Epithelial cell of esophagus (primary cell): ENCODE data around the gene MRPL51.

ENCODE experiments used
- DNase-seq: peaks from one replicate; pipeline ENCODE4 v3.0.0; 2010; ENCODE audit warnings: low read depth
- H3K4me3 ChIP-seq: 2 replicates; pipeline ENCODE4 v1.5.1; 2011; ENCODE audit warnings: mild to moderate bottlenecking, low read length, control low read depth
- TF ChIP-seq, protein P1 (sequence below): IDR thresholded peaks from 2 replicates; pipeline ENCODE4 v1.5.1; 2011; ENCODE audit warnings: low read depth, mild to moderate bottlenecking, low read length, control low read depth, inconsistent platforms; ENCODE audit not compliant: insufficient read depth; ENCODE audit errors: missing control alignments

MRPL51 gene

DNA sequence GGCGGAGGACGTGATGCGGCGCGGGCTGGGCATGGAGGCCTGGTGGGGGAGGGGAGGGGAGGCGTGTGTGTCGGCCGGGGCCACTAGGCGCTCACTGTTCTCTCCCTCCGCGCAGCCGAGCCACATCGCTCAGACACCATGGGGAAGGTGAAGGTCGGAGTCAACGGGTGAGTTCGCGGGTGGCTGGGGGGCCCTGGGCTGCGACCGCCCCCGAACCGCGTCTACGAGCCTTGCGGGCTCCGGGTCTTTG lies 41.6 kb upstream of the MRPL51 start:
- peak overlapping the region; percentile 97 for H3K4me3 ChIP-seq
- TF ChIP-seq, protein P1, sequence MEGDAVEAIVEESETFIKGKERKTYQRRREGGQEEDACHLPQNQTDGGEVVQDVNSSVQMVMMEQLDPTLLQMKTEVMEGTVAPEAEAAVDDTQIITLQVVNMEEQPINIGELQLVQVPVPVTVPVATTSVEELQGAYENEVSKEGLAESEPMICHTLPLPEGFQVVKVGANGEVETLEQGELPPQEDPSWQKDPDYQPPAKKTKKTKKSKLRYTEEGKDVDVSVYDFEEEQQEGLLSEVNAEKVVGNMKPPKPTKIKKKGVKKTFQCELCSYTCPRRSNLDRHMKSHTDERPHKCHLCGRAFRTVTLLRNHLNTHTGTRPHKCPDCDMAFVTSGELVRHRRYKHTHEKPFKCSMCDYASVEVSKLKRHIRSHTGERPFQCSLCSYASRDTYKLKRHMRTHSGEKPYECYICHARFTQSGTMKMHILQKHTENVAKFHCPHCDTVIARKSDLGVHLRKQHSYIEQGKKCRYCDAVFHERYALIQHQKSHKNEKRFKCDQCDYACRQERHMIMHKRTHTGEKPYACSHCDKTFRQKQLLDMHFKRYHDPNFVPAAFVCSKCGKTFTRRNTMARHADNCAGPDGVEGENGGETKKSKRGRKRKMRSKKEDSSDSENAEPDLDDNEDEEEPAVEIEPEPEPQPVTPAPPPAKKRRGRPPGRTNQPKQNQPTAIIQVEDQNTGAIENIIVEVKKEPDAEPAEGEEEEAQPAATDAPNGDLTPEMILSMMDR: no peak
- no peak for DNase-seq

DNA sequence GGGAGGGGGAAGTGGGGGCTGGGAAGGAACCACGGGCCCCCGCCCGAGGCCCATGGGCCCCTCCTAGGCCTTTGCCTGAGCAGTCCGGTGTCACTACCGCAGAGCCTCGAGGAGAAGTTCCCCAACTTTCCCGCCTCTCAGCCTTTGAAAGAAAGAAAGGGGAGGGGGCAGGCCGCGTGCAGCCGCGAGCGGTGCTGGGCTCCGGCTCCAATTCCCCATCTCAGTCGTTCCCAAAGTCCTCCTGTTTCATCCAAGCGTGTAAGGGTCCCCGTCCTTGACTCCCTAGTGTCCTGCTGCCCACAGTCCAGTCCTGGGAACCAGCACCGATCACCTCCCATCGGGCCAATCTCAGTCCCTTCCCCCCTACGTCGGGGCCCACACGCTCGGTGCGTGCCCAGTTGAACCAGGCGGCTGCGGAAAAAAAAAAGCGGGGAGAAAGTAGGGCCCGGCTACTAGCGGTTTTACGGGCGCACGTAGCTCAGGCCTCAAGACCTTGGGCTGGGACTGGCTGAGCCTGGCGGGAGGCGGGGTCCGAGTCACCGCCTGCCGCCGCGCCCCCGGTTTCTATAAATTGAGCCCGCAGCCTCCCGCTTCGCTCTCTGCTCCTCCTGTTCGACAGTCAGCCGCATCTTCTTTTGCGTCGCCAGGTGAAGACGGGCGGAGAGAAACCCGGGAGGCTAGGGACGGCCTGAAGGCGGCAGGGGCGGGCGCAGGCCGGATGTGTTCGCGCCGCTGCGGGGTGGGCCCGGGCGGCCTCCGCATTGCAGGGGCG lies 41.0 kb upstream of the MRPL51 start, which contains the start of gene GAPDH:
Gene GAPDH (plus strand): TSS at position 595 of the 772 bp plus-strand sequence. CDS start 316 bp downstream, outside the sequence.
- DNase-seq: peak; percentile 98
- H3K4me3 ChIP-seq: peak within 1 kb of the TSS; percentile 97
- TF ChIP-seq, protein P1: no peak

DNA sequence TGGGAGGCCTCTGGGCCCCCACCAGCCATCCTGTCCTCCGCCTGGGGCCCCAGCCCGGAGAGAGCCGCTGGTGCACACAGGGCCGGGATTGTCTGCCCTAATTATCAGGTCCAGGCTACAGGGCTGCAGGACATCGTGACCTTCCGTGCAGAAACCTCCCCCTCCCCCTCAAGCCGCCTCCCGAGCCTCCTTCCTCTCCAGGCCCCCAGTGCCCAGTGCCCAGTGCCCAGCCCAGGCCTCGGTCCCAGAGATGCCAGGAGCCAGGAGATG lies 40.5 kb upstream of the MRPL51 start:
- TF ChIP-seq, protein P1: no peak
- DNase-seq: no peak
- peak overlapping the region; percentile 97 for H3K4me3 ChIP-seq

DNA sequence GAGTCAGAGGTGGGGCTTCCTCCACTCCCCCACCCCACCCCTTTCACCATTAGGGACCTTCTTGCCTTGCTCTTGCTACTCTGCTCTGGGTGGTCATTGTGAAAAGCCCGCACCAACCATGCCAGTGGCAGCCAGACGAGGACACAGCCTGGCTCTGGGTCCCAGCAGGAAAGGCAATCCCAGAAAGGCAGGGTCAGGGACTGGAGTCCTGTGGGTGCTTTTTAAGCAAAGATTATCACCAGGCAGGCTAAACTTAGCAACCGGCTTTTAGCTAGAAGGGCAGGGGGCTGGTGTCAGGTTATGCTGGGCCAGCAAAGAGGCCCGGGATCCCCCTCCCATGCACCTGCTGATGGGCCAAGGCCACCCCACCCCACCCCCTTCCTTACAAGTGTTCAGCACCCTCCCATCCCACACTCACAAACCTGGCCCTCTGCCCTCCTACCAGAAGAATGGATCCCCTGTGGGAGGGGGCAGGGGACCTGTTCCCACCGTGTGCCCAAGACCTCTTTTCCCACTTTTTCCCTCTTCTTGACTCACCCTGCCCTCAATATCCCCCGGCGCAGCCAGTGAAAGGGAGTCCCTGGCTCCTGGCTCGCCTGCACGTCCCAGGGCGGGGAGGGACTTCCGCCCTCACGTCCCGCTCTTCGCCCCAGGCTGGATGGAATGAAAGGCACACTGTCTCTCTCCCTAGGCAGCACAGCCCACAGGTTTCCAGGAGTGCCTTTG lies 40.0 kb upstream of the MRPL51 start:
- peak; percentile 80 for DNase-seq
- TF ChIP-seq, protein P1: no peak
- H3K4me3 ChIP-seq: peak overlapping the region; percentile 97

DNA sequence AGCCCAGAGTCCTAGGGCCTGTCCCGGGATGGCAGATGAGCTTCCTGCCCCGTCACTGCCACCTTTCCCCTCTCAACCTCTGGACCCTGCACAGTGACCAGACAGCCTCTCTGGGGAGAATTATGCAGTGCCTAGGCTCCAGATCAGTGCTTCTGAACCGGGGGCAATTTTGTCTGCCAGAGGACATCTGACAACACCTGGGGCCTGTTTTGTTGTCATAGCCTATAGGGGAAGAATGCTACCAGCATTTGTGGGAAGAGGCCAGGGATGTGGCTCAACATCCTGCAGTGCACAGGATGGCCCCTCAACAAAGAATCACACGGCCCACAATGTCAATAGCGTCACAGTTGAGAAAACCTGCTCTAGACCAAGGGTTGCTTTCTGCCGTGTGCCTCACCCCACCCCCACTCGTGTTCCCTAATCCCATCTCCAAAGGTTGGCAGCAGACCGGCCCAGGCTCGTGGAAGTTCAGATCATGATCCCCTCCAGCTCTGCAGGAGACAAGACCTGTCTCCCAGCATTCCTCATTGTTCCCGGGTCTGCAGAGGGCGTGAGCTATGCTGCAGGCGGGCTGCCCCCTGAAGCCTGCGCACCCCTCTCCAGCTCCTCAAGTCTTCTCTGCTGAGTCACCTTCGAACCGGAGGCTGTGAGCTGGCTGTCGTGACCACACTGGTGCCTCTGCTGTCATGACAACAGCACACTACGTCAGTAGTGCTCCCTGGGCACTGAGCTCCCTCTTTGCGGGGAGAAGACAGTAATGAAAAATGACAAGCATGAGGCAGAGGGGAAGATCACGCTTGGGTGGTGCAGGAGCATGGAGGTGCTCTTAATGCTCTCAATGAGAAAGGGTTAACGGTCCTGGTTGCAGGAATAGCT lies 39.2 kb upstream of the MRPL51 start:
- H3K4me3 ChIP-seq: no peak overlapping the region
- peak; percentile 90 for DNase-seq
- TF ChIP-seq, protein P1: no peak

DNA sequence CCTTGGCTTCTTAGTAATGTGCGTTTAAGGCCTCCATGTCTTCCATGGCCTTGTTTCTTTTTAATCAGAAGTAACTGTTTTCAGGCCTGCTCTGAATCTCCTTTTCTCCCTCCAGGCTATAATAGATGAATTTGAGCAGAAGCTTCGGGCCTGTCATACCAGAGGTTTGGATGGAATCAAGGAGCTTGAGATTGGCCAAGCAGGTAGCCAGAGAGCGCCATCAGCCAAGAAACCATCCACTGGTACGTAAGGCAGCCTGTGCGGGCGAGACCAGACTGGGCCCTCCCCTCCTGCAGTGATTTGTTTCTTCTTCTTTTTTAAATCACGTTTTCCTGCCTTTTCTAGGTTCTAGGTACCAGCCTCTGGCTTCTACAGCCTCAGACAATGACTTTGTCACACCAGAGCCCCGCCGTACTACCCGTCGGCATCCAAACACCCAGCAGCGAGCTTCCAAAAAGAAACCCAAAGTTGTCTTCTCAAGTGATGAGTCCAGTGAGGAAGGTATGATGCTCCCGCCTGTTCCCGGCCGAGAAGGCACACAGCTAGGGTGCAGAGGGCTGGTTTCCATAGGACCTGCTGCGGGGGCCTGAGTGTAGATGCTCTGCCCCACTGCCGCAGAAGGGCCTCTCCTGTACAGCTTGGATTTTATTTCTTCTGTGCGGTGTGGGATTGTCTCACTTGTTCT lies 37.7 kb upstream of the MRPL51 start:
- TF ChIP-seq, protein P1: no peak

More for the DNA sequence above, 37.7 kb upstream of the MRPL51 start:
- DNase-seq: no peak
- no peak overlapping the region for H3K4me3 ChIP-seq
